Endothelial cell (in vitro differentiated cells): ENCODE measurements around the gene SHQ1. TPM values are rescaled to one million over a fixed set of nuclear protein-coding genes. Genes with fewer than 3 reads are reported as not detected.

Experiments used
- DNase-seq: peaks from one replicate; pipeline ENCODE4 v3.0.0; 2021; ENCODE audit warnings: low spot score
- H3K27ac Mint-ChIP-seq: one replicate; pipeline ENCODE4 v1.8.0; 2021; ENCODE audit warnings: mixed read lengths, inconsistent platforms; ENCODE audit not compliant: unreplicated experiment
- H3K27me3 Mint-ChIP-seq: one replicate; pipeline ENCODE4 v1.8.0; 2021; ENCODE audit warnings: mild to moderate bottlenecking, moderate library complexity, mixed read lengths, inconsistent platforms; ENCODE audit not compliant: unreplicated experiment
- H3K36me3 Mint-ChIP-seq: one replicate; pipeline ENCODE4 v1.8.0; 2021; ENCODE audit warnings: mild to moderate bottlenecking, low read depth, mixed read lengths, inconsistent platforms; ENCODE audit not compliant: unreplicated experiment
- H3K4me1 Mint-ChIP-seq: one replicate; pipeline ENCODE4 v1.8.0; 2021; ENCODE audit warnings: mild to moderate bottlenecking, mixed read lengths, inconsistent platforms; ENCODE audit not compliant: unreplicated experiment
- H3K4me3 Mint-ChIP-seq: one replicate; pipeline ENCODE4 v1.8.0; 2021; ENCODE audit warnings: mild to moderate bottlenecking, mixed read lengths, inconsistent platforms; ENCODE audit not compliant: unreplicated experiment
- H3K9me3 Mint-ChIP-seq: one replicate; pipeline ENCODE4 v1.8.0; 2021; ENCODE audit warnings: mixed read lengths, inconsistent platforms; ENCODE audit not compliant: unreplicated experiment
- CTCF ChIP-seq: fragments of 200-600 bp; sonication (generic); IDR thresholded peaks from one replicate; pipeline ENCODE4 v1.5.0; 2021; ENCODE audit warnings: antibody characterized with exemption; ENCODE audit not compliant: unreplicated experiment
- long read RNA-seq: library from polyadenylated mRNA; unstranded; transcript quantifications from one replicate; pipeline ENCODE4 v2.0.0, GENCODE V29; 2020; ENCODE audit not compliant: unreplicated experiment
- total RNA-seq: library from RNA; stranded (reverse); fragmentation: NEBNext Ultra II Directional; extraction: Animal tissue kit (Norgen Biotek cat#: 25700); gene quantifications from one replicate; pipeline ENCODE4 v1.2.1, GENCODE V29; 2021; ENCODE audit not compliant: unreplicated experiment

Gene SHQ1
- 26.9 TPM for total RNA-seq
- long read RNA-seq, transcript SHQ1-201 (11 exons, 2,879 nt), result major isoform, 27 of 30 reads
- long read RNA-seq, partial matches to known transcripts, result 0 of 30 reads
- long read RNA-seq, other reads (novel, unspliced or antisense), result 3 of 30 reads

GRCh38 chr3:72847751-72848702, at the start of gene SHQ1:
SHQ1 (minus strand) TSS chr3:72848445; CDS start chr3:72848340, 105 bp downstream.
- Mint-ChIP-seq H3K9me3 (no peaks in the 10 kb centered on the region), H3K36me3 (no peaks in the 10 kb centered on the region), H3K4me1 (peaks cover 23% of the 10 kb centered on the region), H3K4me3 (peak within 1 kb of the TSS; percentile 97), H3K27me3 (peaks cover 10% of the 10 kb centered on the region), H3K27ac (peak within 1 kb of the TSS; percentile 95)
- DNase-seq, result peak; percentile 91
- no peak for TF ChIP-seq CTCF

GRCh38 chr3:72897758-72898007, 49.4 kb upstream of the SHQ1 start:
- H3K4me1 Mint-ChIP-seq, result peaks cover 7% of the 10 kb centered on the region
- TF ChIP-seq CTCF, result no peak
- no peak overlapping the region for H3K4me3 Mint-ChIP-seq
- H3K9me3 Mint-ChIP-seq, result no peaks in the 10 kb centered on the region
- no peak overlapping the region for H3K27ac Mint-ChIP-seq
- no peaks in the 10 kb centered on the region for H3K36me3 Mint-ChIP-seq
- peaks cover 2% of the 10 kb centered on the region for H3K27me3 Mint-ChIP-seq
- DNase-seq, result no peak

- TF ChIP-seq CTCF, result no peak
- Mint-ChIP-seq H3K9me3 (no peaks in the 10 kb centered on the region), H3K4me3 (no peak overlapping the region), H3K36me3 (no peaks in the 10 kb centered on the region), H3K4me1 (peaks cover 13% of the 10 kb centered on the region), H3K27ac (no peak overlapping the region), H3K27me3 (peaks cover 2% of the 10 kb centered on the region)
- no peak for DNase-seq
These were observed 48.9 kb upstream of the SHQ1 start for GRCh38 chr3:72896996-72897757.

GRCh38 chr3:72894976-72895552, 46.8 kb upstream of the SHQ1 start:
- peaks cover 2% of the 10 kb centered on the region for H3K27me3 Mint-ChIP-seq

More at GRCh38 chr3:72894976-72895552, 46.8 kb upstream of the SHQ1 start:
- no peak overlapping the region for H3K4me3 Mint-ChIP-seq
- DNase-seq, result no peak
- H3K4me1 Mint-ChIP-seq, result peaks cover 19% of the 10 kb centered on the region
- TF ChIP-seq CTCF, result no peak
- H3K9me3 Mint-ChIP-seq, result no peaks in the 10 kb centered on the region
- H3K36me3 Mint-ChIP-seq, result no peaks in the 10 kb centered on the region
- no peak overlapping the region for H3K27ac Mint-ChIP-seq
